Activated CD4-positive, alpha-beta T cell treated with anti-CD3 and anti-CD28 coated beads for 48 hours (primary cell): ENCODE results near the gene CGREF1.

Experiments
- DNase-seq: peaks from one replicate; pipeline ENCODE4 v3.0.0-alpha.2; 2020

The CGREF1 gene

GRCh38 chr2:27086724-27087593 lies 32.0 kb downstream of the CGREF1 start, which contains the start of gene KHK:
Gene KHK (plus strand): TSS chr2:27086772. CDS start chr2:27087260, 488 bp downstream.
- peak; percentile 41 for DNase-seq

- DNase-seq = peak; percentile 98
Measured at GRCh38 chr2:27086090-27086723, 32.7 kb downstream of the CGREF1 start.

GRCh38 chr2:27085673-27086089 lies 33.2 kb downstream of the CGREF1 start:
- DNase-seq = peak; percentile 45

- no peak for DNase-seq
Measured at GRCh38 chr2:27085062-27085672, 33.8 kb downstream of the CGREF1 start.

- DNase-seq = no peak
Measured at GRCh38 chr2:27084297-27085061, 34.4 kb downstream of the CGREF1 start.

GRCh38 chr2:27083410-27084296 lies 35.3 kb downstream of the CGREF1 start:
- DNase-seq = no peak

GRCh38 chr2:27082773-27083409 lies 36.0 kb downstream of the CGREF1 start:
- no peak for DNase-seq

- DNase-seq = no peak
Measured at GRCh38 chr2:27081984-27082772, 36.8 kb downstream of the CGREF1 start.

GRCh38 chr2:27080603-27080936 lies 38.4 kb downstream of the CGREF1 start:
- no peak for DNase-seq

- DNase-seq = no peak
Measured at GRCh38 chr2:27080140-27080469, 38.8 kb downstream of the CGREF1 start.

GRCh38 chr2:27079233-27080139 lies 39.4 kb downstream of the CGREF1 start:
- DNase-seq = no peak

- no peak for DNase-seq
Measured at GRCh38 chr2:27078267-27079194, 40.4 kb downstream of the CGREF1 start, which contains the start of gene EMILIN1. Gene EMILIN1 (plus strand): TSS chr2:27078615. CDS start chr2:27079066, 451 bp downstream.

- DNase-seq = no peak
Measured at GRCh38 chr2:27077231-27077630, 41.7 kb downstream of the CGREF1 start.

- no peak for DNase-seq
Measured at GRCh38 chr2:27076323-27076722, 42.6 kb downstream of the CGREF1 start.

- peak; percentile 36 for DNase-seq
Measured at GRCh38 chr2:27075566-27075871, 43.4 kb downstream of the CGREF1 start.

GRCh38 chr2:27074738-27075565 lies 44.0 kb downstream of the CGREF1 start:
- peak; percentile 40 for DNase-seq

GRCh38 chr2:27073782-27074181 lies 45.1 kb downstream of the CGREF1 start:
- DNase-seq = no peak

- no peak for DNase-seq
Measured at GRCh38 chr2:27072920-27073319, 46.0 kb downstream of the CGREF1 start.
